ENCODE data around the gene ATP8A1. TPM values are rescaled to one million over a fixed set of nuclear protein-coding genes. Genes with fewer than 3 reads are reported as not detected.

ATP8A1 gene
- total and polyA plus RNA-seq, 2 of the 8 experiments (the other 6 are each of a cell fraction or from before 2014, with no cell fraction given): 3.7 to 14.9 TPM

GRCh38 chr4:42646999-42647541, 9.8 kb downstream of the ATP8A1 start:
- no peak overlapping the region for H2AK5ac ChIP-seq (ENCODE audit: low read depth, low read length)
- H4K8ac ChIP-seq (ENCODE audit: extremely low read depth, insufficient read depth, low read length): no peak overlapping the region
- H3K23ac ChIP-seq (ENCODE audit: insufficient read length): no peak overlapping the region
- H3K9me3 ChIP-seq (ENCODE audit: insufficient read depth in 2 of 2, low read depth in 1 of 2, low read length in 1 of 2): peaks cover 0 to 6% of the 10 kb centered on the region in 2 experiments; a peak in 2 of 4 replicates
- H2BK15ac ChIP-seq (ENCODE audit: low read length): no peak overlapping the region
- no peak overlapping the region for H2BK5ac ChIP-seq (ENCODE audit: low read depth, low read length)
- POLR2A ChIA-PET (ENCODE audit: partially characterized antibody): no interaction called here
- no peak overlapping the region for H4K5ac ChIP-seq (ENCODE audit: insufficient read length, low read depth, low read length)
- H3K23me2 ChIP-seq (ENCODE audit: low read depth, low read length): no peaks in the 10 kb centered on the region
- H2AFZ ChIP-seq (ENCODE audit: low read length): no peak overlapping the region
- WGBS, 2 experiments (ENCODE audit: extremely low coverage in 1 of 2, insufficient coverage in 1 of 2, insufficient read length in 1 of 2, insufficient replicate concordance in 2 of 2, low coverage in 1 of 2, low lambda C conversion rate in 2 of 2, missing lambda C conversion rate in 1 of 2): 66% methylated on average over 2 of the region's 2 CpGs; no CpG with 5 or more reads in 1 of the 2 experiments
- H3K9ac ChIP-seq (replicated peaks in 1 of 4; ENCODE audit: extremely low read depth in 1 of 4, low read depth in 3 of 4, low read length in 3 of 4): no peak overlapping the region
- no peak overlapping the region for H2BK120ac ChIP-seq (replicated peaks; ENCODE audit: low read depth, low read length)
- H2BK12ac ChIP-seq (ENCODE audit: low read depth, low read length): no peak overlapping the region
- peaks cover 0 to 2% (median 0%) of the 10 kb centered on the region in 4 experiments; a peak in 1 of 7 replicates for H3K4me1 ChIP-seq (replicated peaks in 1 of 4; ENCODE audit: control insufficient read depth in 3 of 4, insufficient read depth in 4 of 4, low read length in 3 of 4)
- H3K14ac ChIP-seq (ENCODE audit: insufficient read length): no peak overlapping the region
- H3K4me2 ChIP-seq (ENCODE audit: insufficient read depth in 1 of 2, low read depth in 2 of 2, low read length in 2 of 2): no peak overlapping the region
- CTCF ChIA-PET (ENCODE audit: partially characterized antibody): interaction anchor here (1.4 kb wide), 1 partner anchor 78 kb away, joined by 4 read pairs; no protein-coding TSS in a partner anchor
- no peak overlapping the region for H3K56ac ChIP-seq (replicated peaks; ENCODE audit: insufficient read length, low read depth, low read length)
- H3K79me2 ChIP-seq (ENCODE audit: control insufficient read depth in 1 of 2, insufficient read depth in 2 of 2, low read length in 2 of 2): peaks cover 0 to 15% of the 10 kb centered on the region in 2 experiments; a peak in 2 of 4 replicates
- no peaks in the 10 kb centered on the region for H3K79me1 ChIP-seq (ENCODE audit: low read depth, low read length)
- H3K27me3 ChIP-seq (replicated peaks in 1 of 4; ENCODE audit: control insufficient read depth in 3 of 4, extremely low read depth in 1 of 4, insufficient read depth in 3 of 4, low read length in 3 of 4): no peaks in the 10 kb centered on the region
- H3K36me3 ChIP-seq (ENCODE audit: control insufficient read depth in 2 of 4, insufficient read depth in 4 of 4, low read length in 3 of 4): no peaks in the 10 kb centered on the region
- no peak overlapping the region for H4K91ac ChIP-seq (replicated peaks; ENCODE audit: insufficient read length, low read length)
- H3K18ac ChIP-seq (ENCODE audit: extremely low read depth, low read length): no peak overlapping the region
- no peak overlapping the region for H3K27ac ChIP-seq (ENCODE audit: low read depth, low read length)
- FAIRE-seq (no peak), DNase-seq (ENCODE audit: low read depth in 1 of 2, low spot score in 2 of 2) (no peak)
- no peak overlapping the region for H3K4me3 ChIP-seq (ENCODE audit: extremely low read depth in 1 of 4, insufficient read depth in 2 of 4, low read depth in 3 of 4, low read length in 4 of 4)
- H2BK20ac ChIP-seq (ENCODE audit: low read length): no peak overlapping the region
- peaks cover 0 to under 1% of the 10 kb centered on the region in 2 experiments for H4K20me1 ChIP-seq (replicated peaks in 1 of 2; ENCODE audit: control insufficient read depth in 1 of 2, insufficient read depth in 2 of 2, low read length in 2 of 2)
- H3K4ac ChIP-seq (replicated peaks; ENCODE audit: insufficient read length, low read depth, low read length): no peak overlapping the region
- TF ChIP-seq BACH1 (IDR thresholded peaks at IDR 0.05; ENCODE audit: low read length): no peak
- no peak for TF ChIP-seq POLR2A (IDR thresholded peaks at IDR 0.05; ENCODE audit: control extremely low read depth in 1 of 2, low read depth in 2 of 2, low read length in 2 of 2)
